GM23338 (cell line): Measurements from ENCODE around the gene NACA2. TPM values are rescaled to one million over a fixed set of nuclear protein-coding genes. Genes with fewer than 3 reads are reported as not detected.

Experiments used
- ATAC-seq: fragments of 200-7000 bp; cut with Tn5 transposase; 3 replicates; pipeline ENCODE4 v1.9.1; 2020
- DNase-seq: peaks from one replicate; pipeline ENCODE4 v3.0.0-alpha.2; 2015; ENCODE audit warnings: low spot score
- H2AFZ ChIP-seq: fragments of 200-600 bp; sonication (generic); 2 replicates; pipeline ENCODE4 v1.8.0; 2016; ENCODE audit warnings: antibody characterized with exemption, mild to moderate bottlenecking, moderate library complexity
- H3F3A ChIP-seq: fragments of 200-600 bp; sonication (generic); replicated peaks from 2 replicates; pipeline ENCODE4 v1.8.0; 2017; ENCODE audit warnings: antibody characterized with exemption, mixed run types, low read depth
- H3K27ac ChIP-seq: fragments of 200-600 bp; sonication (generic); 2 replicates; pipeline ENCODE4 v1.6.1; 2016; ENCODE audit warnings: low read depth
- H3K27me3 ChIP-seq: fragments of 200-600 bp; sonication (generic); 2 replicates; pipeline ENCODE4 v1.8.0; 2016; ENCODE audit warnings: mild to moderate bottlenecking, mixed run types, moderate library complexity; ENCODE audit not compliant: insufficient read depth
- H3K36me3 ChIP-seq: fragments of 200-600 bp; sonication (generic); 2 replicates; pipeline ENCODE4 v1.8.0; 2016; ENCODE audit warnings: mild to moderate bottlenecking; ENCODE audit not compliant: insufficient read depth
- H3K4me1 ChIP-seq: fragments of 200-600 bp; sonication (generic); 2 replicates; pipeline ENCODE4 v1.8.0; 2016; ENCODE audit warnings: mild to moderate bottlenecking, moderate library complexity; ENCODE audit not compliant: insufficient read depth
- H3K4me2 ChIP-seq: fragments of 200-600 bp; sonication (generic); 2 replicates; pipeline ENCODE4 v1.7.1; 2017; ENCODE audit warnings: mixed run types
- H3K4me3 ChIP-seq: fragments of 200-600 bp; sonication (generic); 2 replicates; pipeline ENCODE4 v1.6.1; 2016; ENCODE audit warnings: mixed run types
- H3K79me2 ChIP-seq: fragments of 200-600 bp; sonication (generic); replicated peaks from 2 replicates; pipeline ENCODE4 v1.8.0; 2017; ENCODE audit warnings: mild to moderate bottlenecking; ENCODE audit not compliant: insufficient read depth
- H3K9me2 ChIP-seq: fragments of 200-600 bp; sonication (generic); 2 replicates; pipeline ENCODE4 v1.8.0; 2017; ENCODE audit not compliant: insufficient read depth
- H4K20me1 ChIP-seq: fragments of 200-600 bp; sonication (generic); replicated peaks from 2 replicates; pipeline ENCODE4 v1.8.0; 2017; ENCODE audit warnings: mild to moderate bottlenecking; ENCODE audit not compliant: insufficient read depth
- H3K27ac Mint-ChIP-seq: 2 replicates; pipeline ENCODE4 v1.8.0; 2020; ENCODE audit warnings: inconsistent platforms, mild to moderate bottlenecking, moderate library complexity, mixed read lengths
- H3K27me3 Mint-ChIP-seq: 3 replicates; pipeline ENCODE4 v1.8.0; 2022; ENCODE audit warnings: low read depth, mild to moderate bottlenecking, moderate library complexity, mixed read lengths, inconsistent platforms; ENCODE audit not compliant: insufficient read depth, poor library complexity
- H3K36me3 Mint-ChIP-seq: 3 replicates; pipeline ENCODE4 v1.8.0; 2021; ENCODE audit warnings: low read depth, mild to moderate bottlenecking, inconsistent platforms, moderate library complexity, mixed read lengths
- H3K4me1 Mint-ChIP-seq: 3 replicates; pipeline ENCODE4 v1.8.0; 2020; ENCODE audit warnings: mild to moderate bottlenecking, inconsistent platforms, mixed read lengths
- H3K4me3 Mint-ChIP-seq: 3 replicates; pipeline ENCODE4 v1.8.0; 2021; ENCODE audit warnings: moderate library complexity, mild to moderate bottlenecking, inconsistent platforms, mixed read lengths
- H3K9me3 Mint-ChIP-seq: 3 replicates; pipeline ENCODE4 v1.8.0; 2020; ENCODE audit warnings: moderate library complexity, mild to moderate bottlenecking, inconsistent platforms, mixed read lengths
- CREB1 ChIP-seq: fragments of 250-450 bp; sonication (Bioruptor Pico); IDR thresholded peaks from 2 replicates; pipeline ENCODE4 v1.5.0; 2020; ENCODE audit warnings: low read depth, mild to moderate bottlenecking, moderate library complexity
- CTCF ChIP-seq, 2 experiments: fragments of 200-600 bp in 1 of 2; sonication (generic) in 1 of 2; conservative IDR thresholded peaks; 2 replicates each; pipeline versions ENCODE4 v1.5.1 to v1.6.1; 2016 to 2017; ENCODE audit warnings: antibody characterized with exemption in 2 of 2, low read depth in 2 of 2, mild to moderate bottlenecking in 2 of 2, moderate library complexity in 1 of 2
- ETS1 ChIP-seq: IDR thresholded peaks from 2 replicates; pipeline ENCODE4 v1.6.1; 2016; ENCODE audit warnings: antibody characterized with exemption
- EZH2phosphoT487 ChIP-seq: fragments of 200-600 bp; sonication (generic); IDR thresholded peaks from one replicate; pipeline ENCODE4 v1.8.1; 2018; ENCODE audit warnings: antibody characterized with exemption; ENCODE audit not compliant: unreplicated experiment
- JUNB ChIP-seq: IDR thresholded peaks from one replicate; pipeline ENCODE4 v1.6.1; 2016; ENCODE audit warnings: antibody characterized with exemption; ENCODE audit not compliant: unreplicated experiment
- POLR2AphosphoS5 ChIP-seq: IDR thresholded peaks from 2 replicates; pipeline ENCODE4 v1.6.1; 2016; ENCODE audit warnings: antibody characterized with exemption, low read depth
- REST ChIP-seq: IDR thresholded peaks from one replicate; pipeline ENCODE4 v1.6.1; 2018; ENCODE audit warnings: antibody characterized with exemption; ENCODE audit not compliant: unreplicated experiment
- ZNF331 ChIP-seq: fragments of 250-450 bp; sonication (Bioruptor Pico); IDR thresholded peaks from 2 replicates; pipeline ENCODE4 v1.5.0; 2020; ENCODE audit warnings: low read depth, mild to moderate bottlenecking, moderate library complexity
- ZNF462 ChIP-seq: fragments of 250-450 bp; sonication (Bioruptor Pico); IDR thresholded peaks from 2 replicates; pipeline ENCODE4 v1.5.0; 2020; ENCODE audit warnings: mild to moderate bottlenecking, moderate library complexity
- polyA plus RNA-seq: library from polyadenylated mRNA; unstranded; fragments of >200 nt; fragmentation: Nextera tagmentation; extraction: Ambion mirVana; gene quantifications from 2 replicates; pipeline ENCODE4 v1.2.1, GENCODE V29; 2016
- total RNA-seq: library from RNA; depleted of rRNA; stranded (reverse); fragments of >200 nt; shearing (Covaris generic); gene quantifications from 2 replicates; pipeline ENCODE4 v1.2.3, GENCODE V29; 2014

Gene NACA2
- total and polyA plus RNA-seq, 2 experiments from 2014 or later: 0.65 TPM; not detected in 1

- TF ChIP-seq ZNF462 (CRISPR knock-in tag) (no peak), ZNF331 (CRISPR knock-in tag) (no peak), POLR2AphosphoS5 (no peak)
Measured at GRCh38 chr17:61621317-61621716, 30.3 kb upstream of the NACA2 start (continued).

- no peak for ATAC-seq
- Histone ChIP-seq H4K20me1 (no peaks in the 10 kb centered on the region), H3F3A (no peaks in the 10 kb centered on the region), H3K9me2 (0 out of 2 replicates have a peak, but pooled peaks cover 4% of the 10 kb centered on the region), H3K4me2 (no peak overlapping the region), H3K4me3 (no peak overlapping the region), H3K36me3 (peaks cover 7% of the 10 kb centered on the region), H2AFZ (no peak overlapping the region), H3K27me3 (no peaks in the 10 kb centered on the region), H3K4me1 (no peaks in the 10 kb centered on the region), H3K79me2 (no peaks in the 10 kb centered on the region), H3K27ac (no peak overlapping the region)
- Mint-ChIP-seq H3K27ac (no peak overlapping the region), H3K27me3 (peaks cover 2% of the 10 kb centered on the region), H3K4me1 (peaks cover 8% of the 10 kb centered on the region), H3K4me3 (no peak overlapping the region), H3K9me3 (peaks cover 28% of the 10 kb centered on the region), H3K36me3 (peaks cover 20% of the 10 kb centered on the region; the same call in 2 of the 3 replicates)
- DNase-seq: no peak
- TF ChIP-seq CREB1 (CRISPR knock-in tag) (no peak), REST (no peak), CTCF (conservative IDR thresholded peaks at IDR 0.05; ENCODE audit: low read depth in 2 of 2) (no peak), POLR2AphosphoS5 (no peak), ETS1 (no peak), JUNB (no peak), EZH2phosphoT487 (no peak), ZNF331 (CRISPR knock-in tag) (no peak)
Measured at GRCh38 chr17:61619953-61620352, 28.9 kb upstream of the NACA2 start.
